Calu3 (cell line): ENCODE measurements around the gene SLC38A8. TPM values are rescaled to one million over a fixed set of nuclear protein-coding genes. Genes with fewer than 3 reads are reported as not detected.

Experiments used
- BruUV-seq: library from RNA; stranded (reverse); fragments of 400-500 nt; replicated peaks from 2 replicates; lab custom pipeline; 2021; lab: Mats Ljungman, UMichigan
- CTCF ChIA-PET: fragments of 300-600 bp; sonication (Branson Sonifier 250); formaldehyde crosslinking; loops from one replicate; lab custom pipeline; 2022; ENCODE audit warnings: antibody characterized with exemption; lab: Charles Lee
- DNase-seq: peaks from one replicate; pipeline ENCODE4 v3.0.0; 2022
- H3K27ac Mint-ChIP-seq: one replicate; pipeline ENCODE4 v1.8.0; 2022; ENCODE audit warnings: mixed read lengths; ENCODE audit not compliant: unreplicated experiment
- H3K27me3 Mint-ChIP-seq: one replicate; pipeline ENCODE4 v1.8.0; 2022; ENCODE audit warnings: mixed read lengths; ENCODE audit not compliant: unreplicated experiment
- H3K36me3 Mint-ChIP-seq: one replicate; pipeline ENCODE4 v1.8.0; 2022; ENCODE audit warnings: mild to moderate bottlenecking, moderate library complexity, mixed read lengths; ENCODE audit not compliant: insufficient read depth, unreplicated experiment
- H3K4me1 Mint-ChIP-seq: one replicate; pipeline ENCODE4 v1.8.0; 2022; ENCODE audit warnings: mild to moderate bottlenecking, low read depth, mixed read lengths; ENCODE audit not compliant: unreplicated experiment
- H3K4me3 Mint-ChIP-seq: one replicate; pipeline ENCODE4 v1.8.0; 2022; ENCODE audit warnings: mild to moderate bottlenecking, low read depth, moderate library complexity, mixed read lengths; ENCODE audit not compliant: unreplicated experiment
- H3K9me3 Mint-ChIP-seq: one replicate; pipeline ENCODE4 v1.8.0; 2022; ENCODE audit warnings: low read depth, mixed read lengths; ENCODE audit not compliant: unreplicated experiment
- intact Hi-C: fragments of 100-400 bp; cut with micrococcal nuclease; formaldehyde crosslinking; loops from one replicate; pipeline ENCODE4 v1.10.0; 2022; ENCODE audit not compliant: unreplicated experiment
- total RNA-seq: library from RNA; stranded (reverse); gene quantifications from 2 replicates; pipeline ENCODE4 v1.2.3, GENCODE V29; 2022
- TF ChIP-seq, protein P1 (sequence below): fragments of 200-600 bp; IDR thresholded peaks from one replicate; pipeline ENCODE4 v1.8.0; 2022; ENCODE audit warnings: antibody characterized with exemption; ENCODE audit not compliant: unreplicated experiment

Gene SLC38A8
- total RNA-seq, 1 experiment from 2014 or later, result not detected

- peaks cover 19% of the 10 kb centered on the region for H3K4me1 Mint-ChIP-seq
- no peak for DNase-seq
- no TSS peak for BruUV-seq
- intact Hi-C loops, result no loop called here
- CTCF ChIA-PET, result interaction anchor here (0.5 kb wide), 2 partner anchors 86 to 825 kb away, joined by 3 read pairs; no protein-coding TSS in a partner anchor
- TF ChIP-seq, protein P1, sequence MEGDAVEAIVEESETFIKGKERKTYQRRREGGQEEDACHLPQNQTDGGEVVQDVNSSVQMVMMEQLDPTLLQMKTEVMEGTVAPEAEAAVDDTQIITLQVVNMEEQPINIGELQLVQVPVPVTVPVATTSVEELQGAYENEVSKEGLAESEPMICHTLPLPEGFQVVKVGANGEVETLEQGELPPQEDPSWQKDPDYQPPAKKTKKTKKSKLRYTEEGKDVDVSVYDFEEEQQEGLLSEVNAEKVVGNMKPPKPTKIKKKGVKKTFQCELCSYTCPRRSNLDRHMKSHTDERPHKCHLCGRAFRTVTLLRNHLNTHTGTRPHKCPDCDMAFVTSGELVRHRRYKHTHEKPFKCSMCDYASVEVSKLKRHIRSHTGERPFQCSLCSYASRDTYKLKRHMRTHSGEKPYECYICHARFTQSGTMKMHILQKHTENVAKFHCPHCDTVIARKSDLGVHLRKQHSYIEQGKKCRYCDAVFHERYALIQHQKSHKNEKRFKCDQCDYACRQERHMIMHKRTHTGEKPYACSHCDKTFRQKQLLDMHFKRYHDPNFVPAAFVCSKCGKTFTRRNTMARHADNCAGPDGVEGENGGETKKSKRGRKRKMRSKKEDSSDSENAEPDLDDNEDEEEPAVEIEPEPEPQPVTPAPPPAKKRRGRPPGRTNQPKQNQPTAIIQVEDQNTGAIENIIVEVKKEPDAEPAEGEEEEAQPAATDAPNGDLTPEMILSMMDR, result no peak
- no peak overlapping the region for H3K4me3 Mint-ChIP-seq
- no peak overlapping the region for H3K27ac Mint-ChIP-seq
- no peaks in the 10 kb centered on the region for H3K36me3 Mint-ChIP-seq
- no peaks in the 10 kb centered on the region for H3K9me3 Mint-ChIP-seq
- H3K27me3 Mint-ChIP-seq, result peaks cover 87% of the 10 kb centered on the region
Measured at GRCh38 chr16:84040226-84040822, 2.3 kb downstream of the SLC38A8 start.

DNA sequence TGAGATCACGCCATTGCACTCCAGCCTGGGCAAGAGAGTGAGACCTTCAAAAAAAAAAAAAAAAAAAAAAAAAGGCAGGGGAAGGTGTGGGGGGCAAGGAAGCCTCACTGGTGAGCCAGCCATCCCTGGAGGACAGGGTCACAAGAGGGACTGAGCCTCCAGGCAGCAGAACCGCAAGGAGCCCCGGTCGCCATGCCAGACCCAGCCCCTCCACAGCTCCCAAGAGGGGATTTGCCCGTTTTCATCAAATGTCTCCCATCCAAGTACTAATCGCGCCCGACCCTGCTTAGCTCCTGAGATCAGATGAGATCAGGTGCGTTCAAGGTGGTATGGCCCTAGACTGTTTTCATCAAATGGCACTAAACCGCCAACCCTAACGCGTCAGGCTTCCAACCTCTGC is 2.9 kb downstream of the SLC38A8 start:
- no TSS peak for BruUV-seq
- Mint-ChIP-seq H3K4me3 (no peak overlapping the region), H3K4me1 (peaks cover 19% of the 10 kb centered on the region), H3K27me3 (peaks cover 87% of the 10 kb centered on the region), H3K9me3 (no peaks in the 10 kb centered on the region), H3K36me3 (no peaks in the 10 kb centered on the region), H3K27ac (no peak overlapping the region)
- TF ChIP-seq, protein P1, result no peak
- intact Hi-C loops, result no loop called here
- CTCF ChIA-PET, result no interaction called here
- DNase-seq, result no peak

DNA sequence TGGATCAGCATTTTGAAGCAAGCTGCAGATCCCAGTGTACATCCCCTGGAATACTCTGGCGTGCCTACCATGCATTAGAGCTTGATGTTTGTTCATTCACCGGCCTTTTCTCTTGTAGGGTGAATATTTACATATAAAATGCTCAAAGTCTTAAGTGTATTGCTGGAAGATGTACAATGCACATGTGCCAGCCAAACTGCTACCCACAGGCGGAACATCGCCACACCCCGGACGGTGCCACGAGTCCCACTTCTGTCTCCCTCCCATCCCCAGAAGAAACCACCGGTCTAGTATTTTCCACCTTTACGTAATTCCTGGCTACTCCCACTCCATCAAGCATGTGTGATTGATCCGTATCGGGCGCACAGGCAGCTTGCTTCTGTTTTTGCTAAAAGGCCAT is 4.1 kb downstream of the SLC38A8 start:
- Mint-ChIP-seq H3K27me3 (peaks cover 87% of the 10 kb centered on the region), H3K4me3 (no peak overlapping the region), H3K27ac (no peak overlapping the region), H3K36me3 (no peaks in the 10 kb centered on the region), H3K4me1 (peaks cover 10% of the 10 kb centered on the region), H3K9me3 (no peaks in the 10 kb centered on the region)
- intact Hi-C loops, result no loop called here
- no TSS peak for BruUV-seq
- TF ChIP-seq, protein P1, result no peak
- CTCF ChIA-PET, result interaction anchor here (0.8 kb wide), 1 partner anchor 381 kb away, joined by 4 read pairs; no protein-coding TSS in a partner anchor
- no peak for DNase-seq

DNA sequence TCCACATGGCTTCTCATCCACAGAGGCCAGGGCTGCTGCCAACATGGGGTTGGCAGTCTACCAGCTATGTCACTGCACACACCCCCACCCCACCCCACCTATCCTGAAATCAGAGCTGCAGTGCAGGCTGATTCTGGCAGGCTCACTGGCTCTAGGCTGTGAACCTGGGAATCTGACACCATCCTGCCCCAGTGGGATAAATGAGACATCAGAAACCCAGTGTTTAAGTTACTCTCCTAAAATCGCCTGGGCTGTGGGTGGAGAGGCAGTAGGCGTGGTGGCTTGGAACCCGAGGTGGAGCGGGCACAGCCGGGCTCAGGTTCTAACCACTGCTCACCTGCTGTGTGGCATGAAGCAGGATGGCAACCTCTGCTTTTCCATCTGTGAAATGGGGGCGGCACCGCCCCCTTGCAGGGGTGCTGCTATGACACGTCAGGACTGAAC is 5.6 kb downstream of the SLC38A8 start:
- no peak overlapping the region for H3K4me3 Mint-ChIP-seq
- TF ChIP-seq, protein P1, result no peak
- CTCF ChIA-PET, result interaction anchor here (0.6 to 1.3 kb wide), 4 partner anchors 10 to 409 kb away, joined by 3 to 6 read pairs (median 4); no protein-coding TSS in a partner anchor
- H3K4me1 Mint-ChIP-seq, result no peaks in the 10 kb centered on the region
- no peak for DNase-seq
- H3K27me3 Mint-ChIP-seq, result peaks cover 78% of the 10 kb centered on the region
- intact Hi-C loops, result no loop called here
- BruUV-seq, result no TSS peak
- no peaks in the 10 kb centered on the region for H3K9me3 Mint-ChIP-seq
- H3K36me3 Mint-ChIP-seq, result no peaks in the 10 kb centered on the region
- H3K27ac Mint-ChIP-seq, result no peak overlapping the region
